WERI-Rb-1 (cell line): ENCODE data around the gene CNKSR1.

Source experiments
- DNase-seq: peaks from one replicate; pipeline ENCODE4 v3.0.0-alpha.2; 2020
- H3K27ac ChIP-seq: fragments of 250-450 bp; sonication (Bioruptor Pico); 2 replicates; pipeline ENCODE4 v1.5.1; 2020; ENCODE audit warnings: mild to moderate bottlenecking, moderate library complexity
- H3K27me3 ChIP-seq: fragments of 250-450 bp; sonication (Bioruptor Pico); 2 replicates; pipeline ENCODE4 v1.5.1; 2021; ENCODE audit warnings: mild to moderate bottlenecking, low read depth, moderate library complexity; ENCODE audit not compliant: insufficient read depth, severe bottlenecking
- H3K36me3 ChIP-seq: fragments of 250-450 bp; sonication (Bioruptor Pico); 2 replicates; pipeline ENCODE4 v1.5.1; 2020; ENCODE audit warnings: mild to moderate bottlenecking, moderate library complexity
- H3K4me3 ChIP-seq: 2 replicates; pipeline ENCODE4 v1.5.1; 2011; ENCODE audit warnings: low read depth, mild to moderate bottlenecking, control low read depth, low read length
- H3K9me3 ChIP-seq: fragments of 250-450 bp; sonication (Bioruptor Pico); 2 replicates; pipeline ENCODE4 v1.5.1; 2021; ENCODE audit warnings: mild to moderate bottlenecking, moderate library complexity; ENCODE audit not compliant: severe bottlenecking
- CTCF ChIP-seq: IDR thresholded peaks from 2 replicates; pipeline ENCODE4 v1.5.1; 2011; ENCODE audit warnings: low read depth, mild to moderate bottlenecking, control low read depth, inconsistent platforms, low read length

CNKSR1 gene

GRCh38 chr1:26195805-26196204 is 18.5 kb downstream of the CNKSR1 start:
- Histone ChIP-seq H3K36me3 (no peaks in the 10 kb centered on the region), H3K9me3 (no peaks in the 10 kb centered on the region), H3K27ac (no peak overlapping the region), H3K27me3 (no peaks in the 10 kb centered on the region), H3K4me3 (no peak overlapping the region)
- TF ChIP-seq CTCF: no peak
- DNase-seq: no peak

- no peak for DNase-seq
- H3K27me3 ChIP-seq: no peaks in the 10 kb centered on the region
- H3K4me3 ChIP-seq: no peak overlapping the region
- TF ChIP-seq CTCF: no peak
- no peaks in the 10 kb centered on the region for H3K36me3 ChIP-seq
- H3K27ac ChIP-seq: no peak overlapping the region
- H3K9me3 ChIP-seq: no peaks in the 10 kb centered on the region
Measured at GRCh38 chr1:26197301-26197700, 20.0 kb downstream of the CNKSR1 start.

GRCh38 chr1:26197813-26198212 is 20.5 kb downstream of the CNKSR1 start:
- no peak for TF ChIP-seq CTCF
- no peak overlapping the region for H3K27ac ChIP-seq
- H3K9me3 ChIP-seq: no peaks in the 10 kb centered on the region
- DNase-seq: no peak
- no peaks in the 10 kb centered on the region for H3K27me3 ChIP-seq
- no peak overlapping the region for H3K4me3 ChIP-seq
- H3K36me3 ChIP-seq: no peaks in the 10 kb centered on the region

GRCh38 chr1:26200413-26200812 is 23.1 kb downstream of the CNKSR1 start:
- Histone ChIP-seq H3K9me3 (no peaks in the 10 kb centered on the region), H3K27me3 (no peaks in the 10 kb centered on the region), H3K4me3 (no peak overlapping the region), H3K36me3 (no peaks in the 10 kb centered on the region), H3K27ac (no peak overlapping the region)
- DNase-seq: no peak
- no peak for TF ChIP-seq CTCF

- H3K36me3 ChIP-seq: no peaks in the 10 kb centered on the region
- peak; percentile 51 for TF ChIP-seq CTCF
- no peak overlapping the region for H3K4me3 ChIP-seq
- H3K27me3 ChIP-seq: no peaks in the 10 kb centered on the region
- H3K27ac ChIP-seq: no peak overlapping the region; the same call in 1 of the 2 replicates
- DNase-seq: peak; percentile 41
- H3K9me3 ChIP-seq: no peaks in the 10 kb centered on the region
Measured at GRCh38 chr1:26203642-26204318, 26.5 kb downstream of the CNKSR1 start.
